ENCODE results near the gene PTPRM.

PTPRM gene

DNA sequence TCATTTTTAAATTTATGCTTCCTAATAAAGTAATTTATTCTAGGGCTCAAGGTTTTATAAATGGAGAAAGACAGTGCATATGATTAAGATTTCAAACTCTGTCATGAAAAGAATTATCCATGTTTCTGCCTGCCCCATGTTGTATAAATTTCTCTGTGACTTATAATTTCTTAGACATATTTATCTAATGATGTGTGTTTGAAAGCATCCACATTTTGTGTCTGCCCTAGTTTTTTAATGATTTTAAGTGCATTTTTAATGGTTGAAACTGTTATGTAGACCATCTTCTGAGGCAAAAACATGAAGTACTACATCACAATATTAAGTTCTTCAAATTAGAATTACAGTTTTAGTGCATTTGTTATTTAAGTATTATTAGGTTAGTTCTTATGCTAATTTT lies 71.2 kb downstream of the PTPRM start:
- Histone ChIP-seq H3K27me3 (replicated peaks; ENCODE audit: insufficient read depth, low read length) (no peaks in the 10 kb centered on the region), H2AFZ (ENCODE audit: low read length) (no peak overlapping the region), H3K9ac (ENCODE audit: low read length) (no peak overlapping the region), H4K20me1 (ENCODE audit: insufficient read depth, low read length) (no peaks in the 10 kb centered on the region), H3K9me2 (replicated peaks; ENCODE audit: insufficient read depth, low read length) (no peaks in the 10 kb centered on the region), H3K79me2 (ENCODE audit: low read length) (no peaks in the 10 kb centered on the region), H3K9me3 (replicated peaks; ENCODE audit: insufficient read depth, low read length) (no peaks in the 10 kb centered on the region), H3F3A (ENCODE audit: insufficient read depth, low read length) (no peaks in the 10 kb centered on the region), H3K36me3 (replicated peaks; ENCODE audit: insufficient read depth, low read length) (no peaks in the 10 kb centered on the region), H3K4me1 (ENCODE audit: low read length) (no peaks in the 10 kb centered on the region), H3K27ac (ENCODE audit: low read length) (no peak overlapping the region), H3K4me3 (ENCODE audit: low read length) (no peak overlapping the region), H3K4me2 (ENCODE audit: low read depth, low read length) (no peak overlapping the region)
- no peak for DNase-seq
- TF ChIP-seq, protein P1, sequence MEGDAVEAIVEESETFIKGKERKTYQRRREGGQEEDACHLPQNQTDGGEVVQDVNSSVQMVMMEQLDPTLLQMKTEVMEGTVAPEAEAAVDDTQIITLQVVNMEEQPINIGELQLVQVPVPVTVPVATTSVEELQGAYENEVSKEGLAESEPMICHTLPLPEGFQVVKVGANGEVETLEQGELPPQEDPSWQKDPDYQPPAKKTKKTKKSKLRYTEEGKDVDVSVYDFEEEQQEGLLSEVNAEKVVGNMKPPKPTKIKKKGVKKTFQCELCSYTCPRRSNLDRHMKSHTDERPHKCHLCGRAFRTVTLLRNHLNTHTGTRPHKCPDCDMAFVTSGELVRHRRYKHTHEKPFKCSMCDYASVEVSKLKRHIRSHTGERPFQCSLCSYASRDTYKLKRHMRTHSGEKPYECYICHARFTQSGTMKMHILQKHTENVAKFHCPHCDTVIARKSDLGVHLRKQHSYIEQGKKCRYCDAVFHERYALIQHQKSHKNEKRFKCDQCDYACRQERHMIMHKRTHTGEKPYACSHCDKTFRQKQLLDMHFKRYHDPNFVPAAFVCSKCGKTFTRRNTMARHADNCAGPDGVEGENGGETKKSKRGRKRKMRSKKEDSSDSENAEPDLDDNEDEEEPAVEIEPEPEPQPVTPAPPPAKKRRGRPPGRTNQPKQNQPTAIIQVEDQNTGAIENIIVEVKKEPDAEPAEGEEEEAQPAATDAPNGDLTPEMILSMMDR (IDR thresholded peaks at IDR 0.05; ENCODE audit: low read length), result no peak
- TF ChIP-seq EZH2phosphoT487 (IDR thresholded peaks at IDR 0.05; ENCODE audit: low read length) (no peak), EZH2 (optimal IDR thresholded peaks at IDR 0.05; ENCODE audit: low read depth, low read length) (no peak)

DNA sequence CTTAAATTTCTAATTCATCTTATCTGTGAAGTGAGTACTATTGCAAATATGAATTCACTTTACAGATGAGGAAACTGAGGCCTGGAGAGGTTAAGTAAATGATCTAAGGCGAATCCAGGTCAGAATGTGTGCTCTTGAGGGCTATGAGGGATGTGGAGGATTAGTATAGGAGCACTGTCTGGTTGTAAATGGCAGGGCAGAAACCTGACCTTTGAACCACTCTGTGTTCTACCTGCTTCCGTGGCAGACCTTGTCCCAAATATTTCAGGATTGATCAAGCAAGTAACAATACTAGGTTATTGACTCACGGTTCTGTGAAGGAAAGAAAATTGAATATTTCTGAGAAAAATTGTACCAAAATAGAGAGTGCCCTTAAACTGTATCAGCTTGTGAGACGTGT lies 74.7 kb downstream of the PTPRM start:
- H2AFZ ChIP-seq (ENCODE audit: low read length), result no peak overlapping the region
- no peaks in the 10 kb centered on the region for H3K36me3 ChIP-seq (replicated peaks; ENCODE audit: insufficient read depth, low read length)
- no peaks in the 10 kb centered on the region for H3K9me3 ChIP-seq (replicated peaks; ENCODE audit: insufficient read depth, low read length)
- no peak overlapping the region for H3K27ac ChIP-seq (ENCODE audit: low read length)
- no peaks in the 10 kb centered on the region for H3K9me2 ChIP-seq (replicated peaks; ENCODE audit: insufficient read depth, low read length)
- no peaks in the 10 kb centered on the region for H4K20me1 ChIP-seq (ENCODE audit: insufficient read depth, low read length)
- H3K4me2 ChIP-seq (ENCODE audit: low read depth, low read length), result no peak overlapping the region
- no peak overlapping the region for H3K4me3 ChIP-seq (ENCODE audit: low read length)
- H3F3A ChIP-seq (ENCODE audit: insufficient read depth, low read length), result no peaks in the 10 kb centered on the region
- no peaks in the 10 kb centered on the region for H3K4me1 ChIP-seq (ENCODE audit: low read length)
- H3K9ac ChIP-seq (ENCODE audit: low read length), result no peak overlapping the region
- H3K79me2 ChIP-seq (ENCODE audit: low read length), result no peaks in the 10 kb centered on the region
- no peaks in the 10 kb centered on the region for H3K27me3 ChIP-seq (replicated peaks; ENCODE audit: insufficient read depth, low read length)
- DNase-seq, result no peak
- TF ChIP-seq EZH2phosphoT487 (IDR thresholded peaks at IDR 0.05; ENCODE audit: low read length), result no peak
- TF ChIP-seq, protein P1 (IDR thresholded peaks at IDR 0.05; ENCODE audit: low read length), result no peak
- no peak for TF ChIP-seq EZH2 (optimal IDR thresholded peaks at IDR 0.05; ENCODE audit: low read depth, low read length)

DNA sequence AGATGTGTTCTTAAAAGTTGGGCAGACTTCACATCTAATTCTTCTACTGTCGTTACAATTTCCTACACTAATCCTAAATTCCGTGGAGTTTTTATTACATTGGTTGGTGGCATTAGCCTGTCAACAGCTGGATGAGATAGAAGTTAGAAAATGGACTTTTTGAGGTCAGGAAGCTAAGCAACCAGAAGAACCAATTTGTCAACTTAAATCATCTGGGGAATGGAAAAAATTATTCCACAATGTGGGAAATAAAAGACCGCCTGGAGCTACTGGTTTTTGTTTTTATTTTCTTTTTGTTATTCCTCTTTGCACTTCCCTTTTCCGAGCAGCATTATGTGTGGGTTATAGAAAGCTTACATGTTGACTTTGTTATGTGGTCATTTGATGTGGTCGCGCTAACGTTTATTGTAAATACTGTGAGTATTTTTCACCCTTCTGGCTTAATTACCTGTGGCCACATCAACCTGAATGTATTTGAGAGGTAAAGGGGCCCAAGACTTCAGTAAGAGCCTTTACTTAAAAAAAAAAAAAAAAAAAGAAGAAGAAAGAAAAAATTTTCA lies 75.3 kb downstream of the PTPRM start:
- no peak overlapping the region for H3K9ac ChIP-seq (ENCODE audit: low read length)
- no peaks in the 10 kb centered on the region for H3K27me3 ChIP-seq (replicated peaks; ENCODE audit: insufficient read depth, low read length)
- no peak for DNase-seq
- no peak overlapping the region for H2AFZ ChIP-seq (ENCODE audit: low read length)
- no peak overlapping the region for H3K4me2 ChIP-seq (ENCODE audit: low read depth, low read length)
- no peaks in the 10 kb centered on the region for H3K4me1 ChIP-seq (ENCODE audit: low read length)
- no peak overlapping the region for H3K27ac ChIP-seq (ENCODE audit: low read length)
- no peaks in the 10 kb centered on the region for H3K9me3 ChIP-seq (replicated peaks; ENCODE audit: insufficient read depth, low read length)
- no peaks in the 10 kb centered on the region for H3K36me3 ChIP-seq (replicated peaks; ENCODE audit: insufficient read depth, low read length)
- H3K9me2 ChIP-seq (replicated peaks; ENCODE audit: insufficient read depth, low read length), result no peaks in the 10 kb centered on the region
- no peaks in the 10 kb centered on the region for H4K20me1 ChIP-seq (ENCODE audit: insufficient read depth, low read length)
- TF ChIP-seq, protein P1 (IDR thresholded peaks at IDR 0.05; ENCODE audit: low read length), result no peak
- TF ChIP-seq EZH2phosphoT487 (IDR thresholded peaks at IDR 0.05; ENCODE audit: low read length) (no peak), EZH2 (optimal IDR thresholded peaks at IDR 0.05; ENCODE audit: low read depth, low read length) (no peak)
- H3K4me3 ChIP-seq (ENCODE audit: low read length), result no peak overlapping the region
- no peaks in the 10 kb centered on the region for H3K79me2 ChIP-seq (ENCODE audit: low read length)
- no peaks in the 10 kb centered on the region for H3F3A ChIP-seq (ENCODE audit: insufficient read depth, low read length)
